Measurements from ENCODE around the gene NHEJ1. TPM values are rescaled to one million over a fixed set of nuclear protein-coding genes. Genes with fewer than 3 reads are reported as not detected.

The NHEJ1 gene
- total RNA-seq, 1 donor from 2014 or later = 15.9 TPM

- no peaks in the 10 kb centered on the region for H3K9me3 Mint-ChIP-seq
- intact Hi-C loops (cut with micrococcal nuclease) = no loop called here
- no peaks in the 10 kb centered on the region for H3K27me3 Mint-ChIP-seq (ENCODE audit: low read depth)
- no peaks in the 10 kb centered on the region for H3K4me1 Mint-ChIP-seq (ENCODE audit: low read depth)
- no peak overlapping the region for H3K4me3 Mint-ChIP-seq (ENCODE audit: low read depth)
- DNase-seq (ENCODE audit: low spot score) = no peak
- no peak overlapping the region for H3K27ac Mint-ChIP-seq
- peaks cover 33% of the 10 kb centered on the region for H3K36me3 Mint-ChIP-seq (ENCODE audit: low read depth)
Measured at GRCh38 chr2:219140722-219141121, 19.9 kb downstream of the NHEJ1 start.

- Mint-ChIP-seq H3K4me3 (ENCODE audit: low read depth) (no peak overlapping the region), H3K36me3 (ENCODE audit: low read depth) (peaks cover 6% of the 10 kb centered on the region), H3K4me1 (ENCODE audit: low read depth) (peaks cover 6% of the 10 kb centered on the region), H3K27me3 (ENCODE audit: low read depth) (no peaks in the 10 kb centered on the region), H3K9me3 (no peaks in the 10 kb centered on the region), H3K27ac (no peak overlapping the region)
- DNase-seq (ENCODE audit: low spot score) = no peak
- intact Hi-C loops (cut with micrococcal nuclease) = no loop called here
Measured at GRCh38 chr2:219133976-219134375, 26.6 kb downstream of the NHEJ1 start.

GRCh38 chr2:219131744-219132143 lies 28.9 kb downstream of the NHEJ1 start:
- no peak overlapping the region for H3K27ac Mint-ChIP-seq
- no peak for DNase-seq (ENCODE audit: low spot score)
- no peak overlapping the region for H3K4me3 Mint-ChIP-seq (ENCODE audit: low read depth)
- intact Hi-C loops (cut with micrococcal nuclease) = no loop called here
- no peaks in the 10 kb centered on the region for H3K27me3 Mint-ChIP-seq (ENCODE audit: low read depth)
- no peaks in the 10 kb centered on the region for H3K9me3 Mint-ChIP-seq
- peaks cover 6% of the 10 kb centered on the region for H3K4me1 Mint-ChIP-seq (ENCODE audit: low read depth)
- no peaks in the 10 kb centered on the region for H3K36me3 Mint-ChIP-seq (ENCODE audit: low read depth)

GRCh38 chr2:219131327-219131726 lies 29.3 kb downstream of the NHEJ1 start:
- Mint-ChIP-seq H3K4me3 (ENCODE audit: low read depth) (no peak overlapping the region), H3K9me3 (no peaks in the 10 kb centered on the region), H3K27me3 (ENCODE audit: low read depth) (no peaks in the 10 kb centered on the region), H3K4me1 (ENCODE audit: low read depth) (peaks cover 6% of the 10 kb centered on the region), H3K36me3 (ENCODE audit: low read depth) (no peaks in the 10 kb centered on the region), H3K27ac (no peak overlapping the region)
- intact Hi-C loops (cut with micrococcal nuclease) = no loop called here
- no peak for DNase-seq (ENCODE audit: low spot score)

GRCh38 chr2:219129589-219129988 lies 31.0 kb downstream of the NHEJ1 start:
- no peak overlapping the region for H3K4me3 Mint-ChIP-seq (ENCODE audit: low read depth)
- intact Hi-C loops (cut with micrococcal nuclease) = no loop called here
- H3K27me3 Mint-ChIP-seq (ENCODE audit: low read depth) = no peaks in the 10 kb centered on the region
- no peak for DNase-seq (ENCODE audit: low spot score)
- H3K27ac Mint-ChIP-seq = no peak overlapping the region
- H3K36me3 Mint-ChIP-seq (ENCODE audit: low read depth) = no peaks in the 10 kb centered on the region
- peaks cover 13% of the 10 kb centered on the region for H3K4me1 Mint-ChIP-seq (ENCODE audit: low read depth)
- H3K9me3 Mint-ChIP-seq = no peaks in the 10 kb centered on the region

GRCh38 chr2:219128396-219128795 lies 32.2 kb downstream of the NHEJ1 start:
- no peak overlapping the region for H3K4me3 Mint-ChIP-seq (ENCODE audit: low read depth)
- no peaks in the 10 kb centered on the region for H3K27me3 Mint-ChIP-seq (ENCODE audit: low read depth)
- H3K4me1 Mint-ChIP-seq (ENCODE audit: low read depth) = peaks cover 14% of the 10 kb centered on the region
- intact Hi-C loops (cut with micrococcal nuclease) = no loop called here
- DNase-seq (ENCODE audit: low spot score) = no peak
- H3K9me3 Mint-ChIP-seq = no peaks in the 10 kb centered on the region
- H3K27ac Mint-ChIP-seq = no peak overlapping the region
- H3K36me3 Mint-ChIP-seq (ENCODE audit: low read depth) = no peaks in the 10 kb centered on the region

- H3K27ac Mint-ChIP-seq = no peak overlapping the region
- peaks cover 11% of the 10 kb centered on the region for H3K4me1 Mint-ChIP-seq (ENCODE audit: low read depth)
Measured at GRCh38 chr2:219127037-219127635, 33.5 kb downstream of the NHEJ1 start.

GRCh38 chr2:219126555-219126954 lies 34.1 kb downstream of the NHEJ1 start:
- Mint-ChIP-seq H3K27me3 (ENCODE audit: low read depth) (no peaks in the 10 kb centered on the region), H3K9me3 (no peaks in the 10 kb centered on the region), H3K4me1 (ENCODE audit: low read depth) (peaks cover 11% of the 10 kb centered on the region), H3K4me3 (ENCODE audit: low read depth) (no peak overlapping the region), H3K27ac (no peak overlapping the region), H3K36me3 (ENCODE audit: low read depth) (no peaks in the 10 kb centered on the region)
- intact Hi-C loops (cut with micrococcal nuclease) = no loop called here
- no peak for DNase-seq (ENCODE audit: low spot score)

More at GRCh38 chr2:219127037-219127635, 33.5 kb downstream of the NHEJ1 start:
- Mint-ChIP-seq H3K4me3 (ENCODE audit: low read depth) (no peak overlapping the region), H3K36me3 (ENCODE audit: low read depth) (no peaks in the 10 kb centered on the region), H3K9me3 (no peaks in the 10 kb centered on the region), H3K27me3 (ENCODE audit: low read depth) (no peaks in the 10 kb centered on the region)
- DNase-seq (ENCODE audit: low spot score) = no peak
- intact Hi-C loops (cut with micrococcal nuclease) = no loop called here

- DNase-seq (ENCODE audit: low spot score) = no peak
- Mint-ChIP-seq H3K9me3 (no peaks in the 10 kb centered on the region), H3K36me3 (ENCODE audit: low read depth) (no peaks in the 10 kb centered on the region), H3K4me3 (ENCODE audit: low read depth) (no peak overlapping the region), H3K4me1 (ENCODE audit: low read depth) (peaks cover 11% of the 10 kb centered on the region), H3K27ac (no peak overlapping the region), H3K27me3 (ENCODE audit: low read depth) (no peaks in the 10 kb centered on the region)
- intact Hi-C loops (cut with micrococcal nuclease) = no loop called here
Measured at GRCh38 chr2:219125886-219126270, 34.7 kb downstream of the NHEJ1 start.

- Mint-ChIP-seq H3K27me3 (ENCODE audit: low read depth) (no peaks in the 10 kb centered on the region), H3K36me3 (ENCODE audit: low read depth) (no peaks in the 10 kb centered on the region), H3K9me3 (no peaks in the 10 kb centered on the region), H3K4me1 (ENCODE audit: low read depth) (peaks cover 11% of the 10 kb centered on the region), H3K27ac (no peak overlapping the region), H3K4me3 (ENCODE audit: low read depth) (no peak overlapping the region)
- no peak for DNase-seq (ENCODE audit: low spot score)
- intact Hi-C loops (cut with micrococcal nuclease) = no loop called here
Measured at GRCh38 chr2:219125225-219125885, 35.3 kb downstream of the NHEJ1 start.

GRCh38 chr2:219124381-219125110 lies 36.1 kb downstream of the NHEJ1 start:
- Mint-ChIP-seq H3K9me3 (no peaks in the 10 kb centered on the region), H3K27ac (no peak overlapping the region), H3K4me1 (ENCODE audit: low read depth) (peaks cover 11% of the 10 kb centered on the region), H3K4me3 (ENCODE audit: low read depth) (no peak overlapping the region), H3K27me3 (ENCODE audit: low read depth) (no peaks in the 10 kb centered on the region), H3K36me3 (ENCODE audit: low read depth) (no peaks in the 10 kb centered on the region)
- intact Hi-C loops (cut with micrococcal nuclease) = no loop called here
- no peak for DNase-seq (ENCODE audit: low spot score)

- peaks cover 11% of the 10 kb centered on the region for H3K4me1 Mint-ChIP-seq (ENCODE audit: low read depth)
- H3K27ac Mint-ChIP-seq = no peak overlapping the region
- H3K36me3 Mint-ChIP-seq (ENCODE audit: low read depth) = no peaks in the 10 kb centered on the region
- intact Hi-C loops (cut with micrococcal nuclease) = no loop called here
- no peak overlapping the region for H3K4me3 Mint-ChIP-seq (ENCODE audit: low read depth)
- no peaks in the 10 kb centered on the region for H3K27me3 Mint-ChIP-seq (ENCODE audit: low read depth)
- DNase-seq (ENCODE audit: low spot score) = no peak
- H3K9me3 Mint-ChIP-seq = no peaks in the 10 kb centered on the region
Measured at GRCh38 chr2:219123356-219124135, 37.1 kb downstream of the NHEJ1 start.

All from activated T-helper 2 cell treated with anti-CD3 and anti-CD28 coated beads, Interferon-gamma antibody, Interleukin-2, Interleukin-4, amounts not matched to agents 10 μg/mL and 5 μg/mL and 100 μg/mL, durations not matched to agents 14 hours and 24 hours and 36 hours (primary cell).